Measurements from ENCODE around the gene CCDC200. TPM values are rescaled to one million over a fixed set of nuclear protein-coding genes. Genes with fewer than 3 reads are reported as not detected.
A peak's percentile ranks its signal among the peaks of the same experiment; 100 is the strongest.

The CCDC200 gene
- total and polyA plus RNA-seq, 2 of the 13 experiments (the other 11 are each of a cell fraction or from before 2014, with no cell fraction given) = not detected

DNA sequence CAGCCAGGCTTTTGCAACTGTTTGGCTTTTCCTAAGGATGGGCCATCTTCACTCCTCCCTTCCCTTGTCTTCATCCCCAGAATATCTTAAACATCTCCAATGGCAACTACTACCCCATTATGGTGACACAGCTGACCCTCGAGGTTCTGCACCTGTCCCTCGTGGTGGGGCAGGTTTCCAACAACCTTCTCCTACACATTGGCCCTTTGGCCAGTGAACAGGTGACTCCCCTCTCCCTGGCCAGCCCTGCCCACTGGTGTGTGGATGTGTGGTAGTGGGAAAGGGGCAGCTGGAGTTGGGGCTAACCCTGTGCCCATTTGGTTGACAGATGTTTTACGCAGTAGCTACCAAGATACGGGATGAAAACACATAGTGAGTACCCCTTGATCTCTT lies 12.1 kb downstream of the CCDC200 start:
- Histone ChIP-seq H3K79me2 (ENCODE audit: insufficient read depth, low read length) (peaks cover 24% of the 10 kb centered on the region), H3K4me3 (replicated peaks in 1 of 3; ENCODE audit: insufficient read depth in 1 of 3, low read depth in 2 of 3, low read length in 3 of 3) (peak overlapping the region in 1 of 3 experiments; percentile 18; a peak in 2 of 6 replicates), H3K27ac (ENCODE audit: extremely low read length, insufficient read depth, low read length) (peak overlapping the region; percentile 94), H4K20me1 (ENCODE audit: insufficient read depth, low read length) (no peaks in the 10 kb centered on the region), H3K9ac (ENCODE audit: insufficient read depth, low read depth, low read length) (peak overlapping the region; percentile 36), H3K4me1 (ENCODE audit: insufficient read depth, low read length) (peaks cover 76% of the 10 kb centered on the region), H2AFZ (ENCODE audit: low read length) (no peak overlapping the region), H3K36me3 (replicated peaks in 1 of 2; ENCODE audit: control insufficient read depth in 1 of 2, insufficient read depth in 2 of 2, low read length in 2 of 2) (peaks cover 6 to 36% of the 10 kb centered on the region in 2 experiments), H3K4me2 (ENCODE audit: low read depth, low read length) (peak overlapping the region; percentile 60), H3K27me3 (ENCODE audit: control insufficient read depth in 1 of 2, insufficient read depth in 2 of 2, low read length in 2 of 2) (no peaks in the 10 kb centered on the region; a peak in 1 of 5 replicates), H3K9me3 (ENCODE audit: low read length) (no peaks in the 10 kb centered on the region)
- CTCF ChIA-PET (ENCODE audit: low intra/inter-chr PET ratio, low total read pairs) = no interaction called here
- intact Hi-C loops (cut with micrococcal nuclease; ENCODE audit: unreplicated experiment) (loop anchor here (2.0 kb wide), 1 partner anchor 46 kb away; the partner anchor contains the start of gene NBR1), in situ Hi-C loops (cut with HindIII; ENCODE audit: extremely low pct_ligation_motif_present, low pct_unique_long_range_greater_than_20kb) (no loop called here)
- no peak for FAIRE-seq
- 24% methylated on average over 4 of the region's 4 CpGs for whole genome bisulfite sequencing (ENCODE audit: low lambda C conversion rate)
- POLR2A ChIA-PET = interaction anchor here (1.1 to 7.6 kb wide), 20 partner anchors 10 to 218 kb away, joined by 3 to 177 read pairs (median 12); partner anchors contain the start of genes NBR1 and RPL27
- TSS peak; percentile 60 for BruUV-seq (replicated peaks)
- no peak for DNase-seq (ENCODE audit: low spot score)
- ATAC-seq = peak; percentile 45
- peak; percentile 38; the same call in 1 of the 2 replicates for TF ChIP-seq ARHGAP35 (CRISPR knock-in tag; IDR thresholded peaks at IDR 0.05; ENCODE audit: borderline replicate concordance)
- TF ChIP-seq FOXP1 (IDR thresholded peaks at IDR 0.05) = no peak
- no peak for TF ChIP-seq FOXP1 (CRISPR knock-in tag; IDR thresholded peaks at IDR 0.05)
- 0 out of 2 replicates have a peak, but pooled peaks have one; percentile 4 for TF ChIP-seq KDM2A (CRISPR knock-in tag; IDR thresholded peaks at IDR 0.05; ENCODE audit: borderline replicate concordance, low read depth)
- TF ChIP-seq RFXANK (CRISPR knock-in tag; IDR thresholded peaks at IDR 0.05) = no peak
- no peak for TF ChIP-seq BRCA1 (CRISPR knock-in tag; IDR thresholded peaks at IDR 0.05)
- no peak for TF ChIP-seq NFE2L1 (CRISPR knock-in tag; IDR thresholded peaks at IDR 0.05; ENCODE audit: borderline replicate concordance)
- no peak for TF ChIP-seq ZNF124 (CRISPR knock-in tag; IDR thresholded peaks at IDR 0.05)
- TF ChIP-seq FOXA3 (CRISPR knock-in tag; IDR thresholded peaks at IDR 0.05) = no peak
- TF ChIP-seq ETV6 (CRISPR knock-in tag; conservative IDR thresholded peaks at IDR 0.05) = peak; percentile 7; the same call in 1 of the 2 replicates
- TF ChIP-seq CREB1 (IDR thresholded peaks at IDR 0.05) = no peak
- no peak for TF ChIP-seq CREB1 (CRISPR knock-in tag; IDR thresholded peaks at IDR 0.05)
- no peak for TF ChIP-seq ZEB1 (IDR thresholded peaks at IDR 0.05; ENCODE audit: insufficient replicate concordance, low read depth)
- TF ChIP-seq, protein P1, sequence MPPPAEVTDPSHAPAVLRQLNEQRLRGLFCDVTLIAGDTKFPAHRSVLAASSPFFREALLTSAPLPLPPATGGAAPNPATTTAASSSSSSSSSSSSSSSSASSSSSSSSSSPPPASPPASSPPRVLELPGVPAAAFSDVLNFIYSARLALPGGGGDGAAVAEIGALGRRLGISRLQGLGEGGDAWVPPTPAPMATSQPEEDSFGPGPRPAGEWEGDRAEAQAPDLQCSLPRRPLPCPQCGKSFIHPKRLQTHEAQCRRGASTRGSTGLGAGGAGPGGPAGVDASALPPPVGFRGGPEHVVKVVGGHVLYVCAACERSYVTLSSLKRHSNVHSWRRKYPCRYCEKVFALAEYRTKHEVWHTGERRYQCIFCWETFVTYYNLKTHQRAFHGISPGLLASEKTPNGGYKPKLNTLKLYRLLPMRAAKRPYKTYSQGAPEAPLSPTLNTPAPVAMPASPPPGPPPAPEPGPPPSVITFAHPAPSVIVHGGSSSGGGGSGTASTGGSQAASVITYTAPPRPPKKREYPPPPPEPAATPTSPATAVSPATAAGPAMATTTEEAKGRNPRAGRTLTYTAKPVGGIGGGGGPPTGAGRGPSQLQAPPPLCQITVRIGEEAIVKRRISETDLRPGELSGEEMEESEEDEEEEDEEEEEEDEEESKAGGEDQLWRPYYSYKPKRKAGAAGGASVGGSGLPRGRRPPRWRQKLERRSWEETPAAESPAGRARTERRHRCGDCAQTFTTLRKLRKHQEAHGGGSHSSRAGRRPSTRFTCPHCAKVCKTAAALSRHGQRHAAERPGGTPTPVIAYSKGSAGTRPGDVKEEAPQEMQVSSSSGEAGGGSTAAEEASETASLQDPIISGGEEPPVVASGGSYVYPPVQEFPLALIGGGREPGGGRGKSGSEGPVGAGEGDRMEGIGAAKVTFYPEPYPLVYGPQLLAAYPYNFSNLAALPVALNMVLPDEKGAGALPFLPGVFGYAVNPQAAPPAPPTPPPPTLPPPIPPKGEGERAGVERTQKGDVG (CRISPR knock-in tag; IDR thresholded peaks at IDR 0.05; ENCODE audit: borderline replicate concordance) = no peak; the same call in 1 of the 2 replicates
- no peak for TF ChIP-seq ZNF263 (CRISPR knock-in tag; IDR thresholded peaks at IDR 0.05)
- TF ChIP-seq, protein P2, sequence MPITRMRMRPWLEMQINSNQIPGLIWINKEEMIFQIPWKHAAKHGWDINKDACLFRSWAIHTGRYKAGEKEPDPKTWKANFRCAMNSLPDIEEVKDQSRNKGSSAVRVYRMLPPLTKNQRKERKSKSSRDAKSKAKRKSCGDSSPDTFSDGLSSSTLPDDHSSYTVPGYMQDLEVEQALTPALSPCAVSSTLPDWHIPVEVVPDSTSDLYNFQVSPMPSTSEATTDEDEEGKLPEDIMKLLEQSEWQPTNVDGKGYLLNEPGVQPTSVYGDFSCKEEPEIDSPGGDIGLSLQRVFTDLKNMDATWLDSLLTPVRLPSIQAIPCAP (CRISPR knock-in tag; IDR thresholded peaks at IDR 0.05; ENCODE audit: low read depth) = no peak
- TF ChIP-seq, protein P3, sequence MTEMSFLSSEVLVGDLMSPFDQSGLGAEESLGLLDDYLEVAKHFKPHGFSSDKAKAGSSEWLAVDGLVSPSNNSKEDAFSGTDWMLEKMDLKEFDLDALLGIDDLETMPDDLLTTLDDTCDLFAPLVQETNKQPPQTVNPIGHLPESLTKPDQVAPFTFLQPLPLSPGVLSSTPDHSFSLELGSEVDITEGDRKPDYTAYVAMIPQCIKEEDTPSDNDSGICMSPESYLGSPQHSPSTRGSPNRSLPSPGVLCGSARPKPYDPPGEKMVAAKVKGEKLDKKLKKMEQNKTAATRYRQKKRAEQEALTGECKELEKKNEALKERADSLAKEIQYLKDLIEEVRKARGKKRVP (CRISPR knock-in tag; IDR thresholded peaks at IDR 0.05) = no peak
- TF ChIP-seq ZNF121 (CRISPR knock-in tag; IDR thresholded peaks at IDR 0.05) = no peak
- TF ChIP-seq TMF1 (CRISPR knock-in tag; IDR thresholded peaks at IDR 0.05; ENCODE audit: low read depth) = 0 out of 2 replicates have a peak, but pooled peaks have one; percentile 61
- no peak for TF ChIP-seq CBX2 (IDR thresholded peaks at IDR 0.05; ENCODE audit: low read depth, low read length)
- no peak for TF ChIP-seq CBX2 (CRISPR knock-in tag; IDR thresholded peaks at IDR 0.05; ENCODE audit: low read depth)
- TF ChIP-seq NR2F6 (IDR thresholded peaks at IDR 0.05) = no peak
- TF ChIP-seq NR2F6 (CRISPR knock-in tag; IDR thresholded peaks at IDR 0.05) = no peak
- no peak for TF ChIP-seq KLF9 (CRISPR knock-in tag; IDR thresholded peaks at IDR 0.05; ENCODE audit: low read depth)

Data from HepG2 (cell line).